ENCODE measurements around the gene SLC6A17.

Gene SLC6A17

DNA sequence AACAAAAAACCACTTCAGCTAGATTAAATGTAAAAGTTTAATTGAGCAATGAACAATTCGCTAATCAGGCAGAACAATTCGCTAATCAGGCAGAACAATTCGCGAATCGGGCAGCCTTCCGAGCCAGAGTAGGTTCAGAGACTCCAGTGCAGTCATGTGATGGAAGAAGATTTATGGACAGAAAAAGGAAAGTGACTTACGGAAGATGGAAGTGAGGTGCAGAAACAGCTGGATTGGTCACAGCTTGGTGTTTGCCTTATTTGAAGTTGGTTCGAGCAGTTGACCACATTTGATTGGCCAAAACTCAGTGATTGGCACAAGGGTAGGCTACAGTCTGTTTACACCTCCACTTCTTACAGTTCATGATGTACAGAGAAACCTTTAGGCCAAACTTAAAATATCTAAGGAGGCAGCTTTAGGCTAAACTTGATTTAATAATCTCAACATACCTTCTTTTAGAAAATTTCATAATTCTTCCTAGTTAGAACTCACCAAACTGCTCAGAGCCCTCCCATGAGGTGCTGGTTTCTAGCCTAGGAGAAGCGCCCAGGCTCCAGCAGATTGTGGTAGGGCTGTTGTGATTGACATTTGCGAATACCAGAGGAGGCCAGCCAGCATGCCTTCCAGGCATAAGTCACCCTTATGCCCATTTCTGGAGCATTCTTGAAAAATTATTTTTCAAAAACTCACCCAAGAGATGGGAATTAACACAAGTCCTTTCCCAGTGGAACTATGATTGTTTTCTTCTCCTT, 37.0 kb downstream of the SLC6A17 start:
- H3K4me3 ChIP-seq (ENCODE audit: low read length in 2 of 2): no peak overlapping the region
- H3K9me3 ChIP-seq (ENCODE audit: control insufficient read depth in 2 of 2, low read length in 2 of 2): no peaks in the 10 kb centered on the region
- H3K4me1 ChIP-seq (ENCODE audit: control insufficient read depth in 2 of 2, insufficient read depth in 2 of 2, low read length in 2 of 2): no peaks in the 10 kb centered on the region
- no peaks in the 10 kb centered on the region for H3K36me3 ChIP-seq (ENCODE audit: control insufficient read depth in 2 of 2, insufficient read depth in 2 of 2, low read length in 2 of 2)
- no peak overlapping the region for H3K9ac ChIP-seq (ENCODE audit: low read depth in 1 of 2, low read length in 2 of 2)
- peaks cover 0 to 5% of the 10 kb centered on the region in 2 donors for H3K27me3 ChIP-seq (ENCODE audit: control insufficient read depth in 2 of 2, insufficient read depth in 2 of 2, low read length in 2 of 2)
- no peak overlapping the region for H3K27ac ChIP-seq (ENCODE audit: low read depth in 2 of 2, low read length in 2 of 2)

DNA sequence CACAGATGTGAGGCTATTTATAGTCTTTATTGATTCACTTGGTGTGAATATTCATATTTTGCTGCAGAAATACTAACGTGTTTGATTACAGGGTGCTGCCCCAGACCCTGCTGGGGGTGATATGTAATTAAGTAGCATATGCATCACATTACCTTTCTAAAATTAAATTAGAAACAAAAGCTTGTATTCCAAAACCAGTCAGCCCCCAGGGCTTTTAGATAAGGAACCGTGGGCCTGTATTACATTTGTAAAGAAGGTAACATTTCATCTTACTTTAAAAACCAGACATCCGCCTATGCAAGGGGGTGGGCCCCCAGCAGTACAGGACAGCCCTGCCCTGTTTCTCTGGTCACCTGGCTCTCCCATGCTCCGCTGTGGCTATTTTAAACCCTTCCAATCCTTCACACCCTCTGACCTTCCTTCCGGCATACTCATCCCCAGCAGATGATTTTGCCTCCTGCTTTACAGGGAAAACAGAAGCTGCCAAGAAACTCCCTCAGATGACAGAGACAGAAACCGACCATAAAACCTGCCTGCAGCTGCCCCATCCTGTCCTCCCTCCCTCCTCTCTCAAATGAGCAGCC, 37.8 kb downstream of the SLC6A17 start:
- Histone ChIP-seq H3K27me3 (ENCODE audit: control insufficient read depth in 2 of 2, insufficient read depth in 2 of 2, low read length in 2 of 2) (peaks cover 0 to 5% of the 10 kb centered on the region in 2 donors), H3K9ac (ENCODE audit: low read depth in 1 of 2, low read length in 2 of 2) (no peak overlapping the region), H3K9me3 (ENCODE audit: control insufficient read depth in 2 of 2, low read length in 2 of 2) (no peaks in the 10 kb centered on the region), H3K36me3 (ENCODE audit: control insufficient read depth in 2 of 2, insufficient read depth in 2 of 2, low read length in 2 of 2) (no peaks in the 10 kb centered on the region), H3K4me1 (ENCODE audit: control insufficient read depth in 2 of 2, insufficient read depth in 2 of 2, low read length in 2 of 2) (no peaks in the 10 kb centered on the region), H3K4me3 (ENCODE audit: low read length in 2 of 2) (no peak overlapping the region), H3K27ac (ENCODE audit: low read depth in 2 of 2, low read length in 2 of 2) (no peak overlapping the region)

- no peaks in the 10 kb centered on the region for H3K36me3 ChIP-seq (ENCODE audit: control insufficient read depth in 2 of 2, insufficient read depth in 2 of 2, low read length in 2 of 2)
- H3K9ac ChIP-seq (ENCODE audit: low read depth in 1 of 2, low read length in 2 of 2): no peak overlapping the region
- H3K4me1 ChIP-seq (ENCODE audit: control insufficient read depth in 2 of 2, insufficient read depth in 2 of 2, low read length in 2 of 2): no peaks in the 10 kb centered on the region
- H3K27me3 ChIP-seq (ENCODE audit: control insufficient read depth in 2 of 2, insufficient read depth in 2 of 2, low read length in 2 of 2): peaks cover 0 to 5% of the 10 kb centered on the region in 2 donors
- H3K27ac ChIP-seq (ENCODE audit: low read depth in 2 of 2, low read length in 2 of 2): no peak overlapping the region
- no peak overlapping the region for H3K4me3 ChIP-seq (ENCODE audit: low read length in 2 of 2)
- no peaks in the 10 kb centered on the region for H3K9me3 ChIP-seq (ENCODE audit: control insufficient read depth in 2 of 2, low read length in 2 of 2)
Measured at GRCh38 chr1:110189181-110189580, 38.9 kb downstream of the SLC6A17 start.

GRCh38 chr1:110190282-110190929, 40.1 kb downstream of the SLC6A17 start:
- no peaks in the 10 kb centered on the region for H3K4me1 ChIP-seq (ENCODE audit: control insufficient read depth in 2 of 2, insufficient read depth in 2 of 2, low read length in 2 of 2)
- no peaks in the 10 kb centered on the region for H3K27me3 ChIP-seq (ENCODE audit: control insufficient read depth in 2 of 2, insufficient read depth in 2 of 2, low read length in 2 of 2)
- H3K9me3 ChIP-seq (ENCODE audit: control insufficient read depth in 2 of 2, low read length in 2 of 2): no peaks in the 10 kb centered on the region
- H3K4me3 ChIP-seq (ENCODE audit: low read length in 2 of 2): no peak overlapping the region
- no peak overlapping the region for H3K27ac ChIP-seq (ENCODE audit: low read depth in 2 of 2, low read length in 2 of 2)
- no peaks in the 10 kb centered on the region for H3K36me3 ChIP-seq (ENCODE audit: control insufficient read depth in 2 of 2, insufficient read depth in 2 of 2, low read length in 2 of 2)
- H3K9ac ChIP-seq (ENCODE audit: low read depth in 1 of 2, low read length in 2 of 2): no peak overlapping the region

- Histone ChIP-seq H3K9ac (ENCODE audit: low read depth in 1 of 2, low read length in 2 of 2) (no peak overlapping the region), H3K9me3 (ENCODE audit: control insufficient read depth in 2 of 2, low read length in 2 of 2) (no peaks in the 10 kb centered on the region), H3K4me1 (ENCODE audit: control insufficient read depth in 2 of 2, insufficient read depth in 2 of 2, low read length in 2 of 2) (no peaks in the 10 kb centered on the region), H3K4me3 (ENCODE audit: low read length in 2 of 2) (no peak overlapping the region), H3K27me3 (ENCODE audit: control insufficient read depth in 2 of 2, insufficient read depth in 2 of 2, low read length in 2 of 2) (no peaks in the 10 kb centered on the region), H3K27ac (ENCODE audit: low read depth in 2 of 2, low read length in 2 of 2) (no peak overlapping the region), H3K36me3 (ENCODE audit: control insufficient read depth in 2 of 2, insufficient read depth in 2 of 2, low read length in 2 of 2) (no peaks in the 10 kb centered on the region)
Measured at GRCh38 chr1:110192541-110192940, 42.2 kb downstream of the SLC6A17 start.

- Histone ChIP-seq H3K36me3 (ENCODE audit: control insufficient read depth in 2 of 2, insufficient read depth in 2 of 2, low read length in 2 of 2) (no peaks in the 10 kb centered on the region), H3K4me1 (ENCODE audit: control insufficient read depth in 2 of 2, insufficient read depth in 2 of 2, low read length in 2 of 2) (no peaks in the 10 kb centered on the region), H3K27me3 (ENCODE audit: control insufficient read depth in 2 of 2, insufficient read depth in 2 of 2, low read length in 2 of 2) (no peaks in the 10 kb centered on the region), H3K9me3 (ENCODE audit: control insufficient read depth in 2 of 2, low read length in 2 of 2) (no peaks in the 10 kb centered on the region), H3K9ac (ENCODE audit: low read depth in 1 of 2, low read length in 2 of 2) (no peak overlapping the region), H3K4me3 (ENCODE audit: low read length in 2 of 2) (no peak overlapping the region), H3K27ac (ENCODE audit: low read depth in 2 of 2, low read length in 2 of 2) (no peak overlapping the region)
Measured at GRCh38 chr1:110195196-110195595, 44.9 kb downstream of the SLC6A17 start.

- H3K9me3 ChIP-seq (ENCODE audit: control insufficient read depth in 2 of 2, low read length in 2 of 2): no peaks in the 10 kb centered on the region
- H3K4me3 ChIP-seq (ENCODE audit: low read length in 2 of 2): no peak overlapping the region
- no peak overlapping the region for H3K27ac ChIP-seq (ENCODE audit: low read depth in 2 of 2, low read length in 2 of 2)
- no peak overlapping the region for H3K9ac ChIP-seq (ENCODE audit: low read depth in 1 of 2, low read length in 2 of 2)
- no peaks in the 10 kb centered on the region for H3K36me3 ChIP-seq (ENCODE audit: control insufficient read depth in 2 of 2, insufficient read depth in 2 of 2, low read length in 2 of 2)
- no peaks in the 10 kb centered on the region for H3K27me3 ChIP-seq (ENCODE audit: control insufficient read depth in 2 of 2, insufficient read depth in 2 of 2, low read length in 2 of 2)
- H3K4me1 ChIP-seq (ENCODE audit: control insufficient read depth in 2 of 2, insufficient read depth in 2 of 2, low read length in 2 of 2): no peaks in the 10 kb centered on the region
Measured at GRCh38 chr1:110196917-110197765, 46.8 kb downstream of the SLC6A17 start.

DNA sequence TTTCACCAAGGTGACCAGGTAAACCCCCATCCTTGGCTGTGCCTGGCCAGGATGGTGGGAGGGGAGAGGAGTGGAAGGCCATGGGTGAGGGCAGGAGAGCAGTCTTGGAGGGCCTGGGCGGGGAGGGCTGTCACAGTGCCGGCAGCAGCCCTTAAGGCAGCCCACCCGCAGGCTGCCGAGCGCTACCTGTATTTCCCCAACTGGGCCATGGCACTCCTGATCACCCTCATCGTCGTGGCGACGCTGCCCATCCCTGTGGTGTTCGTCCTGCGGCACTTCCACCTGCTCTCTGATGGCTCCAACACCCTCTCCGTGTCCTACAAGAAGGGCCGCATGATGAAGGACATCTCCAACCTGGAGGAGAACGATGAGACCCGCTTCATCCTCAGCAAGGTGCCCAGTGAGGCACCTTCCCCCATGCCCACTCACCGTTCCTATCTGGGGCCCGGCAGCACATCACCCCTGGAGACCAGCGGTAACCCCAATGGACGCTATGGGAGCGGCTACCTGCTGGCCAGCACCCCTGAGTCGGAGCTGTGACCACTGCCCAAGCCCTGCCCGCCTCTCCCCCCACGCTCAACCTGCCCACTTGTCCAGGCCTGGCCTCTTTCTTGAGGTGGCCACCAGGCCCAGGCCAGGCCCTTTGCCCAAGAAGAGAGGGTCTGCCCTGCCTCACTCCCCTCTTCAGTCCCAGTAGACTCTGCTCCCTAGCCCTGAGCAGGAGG, 47.8 kb downstream of the SLC6A17 start:
- Histone ChIP-seq H3K27ac (ENCODE audit: low read depth in 2 of 2, low read length in 2 of 2) (no peak overlapping the region), H3K9me3 (ENCODE audit: control insufficient read depth in 2 of 2, low read length in 2 of 2) (no peaks in the 10 kb centered on the region), H3K36me3 (ENCODE audit: control insufficient read depth in 2 of 2, insufficient read depth in 2 of 2, low read length in 2 of 2) (no peaks in the 10 kb centered on the region), H3K27me3 (ENCODE audit: control insufficient read depth in 2 of 2, insufficient read depth in 2 of 2, low read length in 2 of 2) (no peaks in the 10 kb centered on the region), H3K4me3 (ENCODE audit: low read length in 2 of 2) (no peak overlapping the region), H3K4me1 (ENCODE audit: control insufficient read depth in 2 of 2, insufficient read depth in 2 of 2, low read length in 2 of 2) (peaks cover 0 to under 1% of the 10 kb centered on the region in 2 donors), H3K9ac (ENCODE audit: low read depth in 1 of 2, low read length in 2 of 2) (no peak overlapping the region)

GRCh38 chr1:110198746-110199145, 48.5 kb downstream of the SLC6A17 start:
- Histone ChIP-seq H3K27me3 (ENCODE audit: control insufficient read depth in 2 of 2, insufficient read depth in 2 of 2, low read length in 2 of 2) (no peaks in the 10 kb centered on the region), H3K9ac (ENCODE audit: low read depth in 1 of 2, low read length in 2 of 2) (no peak overlapping the region), H3K36me3 (ENCODE audit: control insufficient read depth in 2 of 2, insufficient read depth in 2 of 2, low read length in 2 of 2) (no peaks in the 10 kb centered on the region), H3K27ac (ENCODE audit: low read depth in 2 of 2, low read length in 2 of 2) (no peak overlapping the region), H3K4me1 (ENCODE audit: control insufficient read depth in 2 of 2, insufficient read depth in 2 of 2, low read length in 2 of 2) (peaks cover 0 to 7% of the 10 kb centered on the region in 2 donors), H3K4me3 (ENCODE audit: low read length in 2 of 2) (no peak overlapping the region), H3K9me3 (ENCODE audit: control insufficient read depth in 2 of 2, low read length in 2 of 2) (no peaks in the 10 kb centered on the region)

Measured in mucosa of rectum (tissue), 2 donors.